ENCODE measurements around the gene ZNF611. TPM values are rescaled to one million over a fixed set of nuclear protein-coding genes. Genes with fewer than 3 reads are reported as not detected.

Gene ZNF611
- total RNA-seq, 1 experiment from 2014 or later = 25.9 TPM

- H3K9me3 ChIP-seq (ENCODE audit: low read length) = no peaks in the 10 kb centered on the region
- H4K20me1 ChIP-seq (ENCODE audit: insufficient read depth, low read depth, low read length) = no peaks in the 10 kb centered on the region
- no peak for DNase-seq
- peaks cover 68% of the 10 kb centered on the region for H3K36me3 ChIP-seq (ENCODE audit: insufficient read depth, low read length)
- no peak overlapping the region for H2AFZ ChIP-seq (ENCODE audit: low read length)
- H3K9me2 ChIP-seq (replicated peaks; ENCODE audit: insufficient read depth, low read length) = no peaks in the 10 kb centered on the region
- H3K79me2 ChIP-seq (ENCODE audit: low read length) = peaks cover 96% of the 10 kb centered on the region
- H3K4me2 ChIP-seq (ENCODE audit: low read depth, low read length, poor library complexity, severe bottlenecking) = no peak overlapping the region
- H3K9ac ChIP-seq (ENCODE audit: low read length) = no peak overlapping the region
- H3K4me1 ChIP-seq (ENCODE audit: low read length) = no peaks in the 10 kb centered on the region
- no peak overlapping the region for H3K27ac ChIP-seq (ENCODE audit: low read length)
- H3K4me3 ChIP-seq (ENCODE audit: low read length) = no peak overlapping the region
- H3K27me3 ChIP-seq (ENCODE audit: low read length) = no peaks in the 10 kb centered on the region
These were observed 68.3 kb downstream of the ZNF611 start for GRCh38 chr19:52666506-52666905.

- Histone ChIP-seq H3K36me3 (ENCODE audit: insufficient read depth, low read length) (peaks cover 69% of the 10 kb centered on the region), H3K27me3 (ENCODE audit: low read length) (no peaks in the 10 kb centered on the region), H3K79me2 (ENCODE audit: low read length) (peaks cover 95% of the 10 kb centered on the region), H2AFZ (ENCODE audit: low read length) (no peak overlapping the region), H3K9me3 (ENCODE audit: low read length) (no peaks in the 10 kb centered on the region), H3K9ac (ENCODE audit: low read length) (no peak overlapping the region), H3K27ac (ENCODE audit: low read length) (no peak overlapping the region), H3K4me1 (ENCODE audit: low read length) (no peaks in the 10 kb centered on the region), H3K9me2 (replicated peaks; ENCODE audit: insufficient read depth, low read length) (no peaks in the 10 kb centered on the region), H4K20me1 (ENCODE audit: insufficient read depth, low read depth, low read length) (no peaks in the 10 kb centered on the region), H3K4me3 (ENCODE audit: low read length) (no peak overlapping the region), H3K4me2 (ENCODE audit: low read depth, low read length, poor library complexity, severe bottlenecking) (no peak overlapping the region)
- no peak for DNase-seq
These were observed 69.3 kb downstream of the ZNF611 start for GRCh38 chr19:52665529-52665928.

GRCh38 chr19:52665027-52665426, 69.8 kb downstream of the ZNF611 start:
- no peak overlapping the region for H3K4me3 ChIP-seq (ENCODE audit: low read length)
- H3K27me3 ChIP-seq (ENCODE audit: low read length) = no peaks in the 10 kb centered on the region
- peaks cover 69% of the 10 kb centered on the region for H3K36me3 ChIP-seq (ENCODE audit: insufficient read depth, low read length)
- no peak overlapping the region for H3K27ac ChIP-seq (ENCODE audit: low read length)
- no peak overlapping the region for H2AFZ ChIP-seq (ENCODE audit: low read length)
- H3K9me2 ChIP-seq (replicated peaks; ENCODE audit: insufficient read depth, low read length) = no peaks in the 10 kb centered on the region
- no peak overlapping the region for H3K9ac ChIP-seq (ENCODE audit: low read length)
- peaks cover 95% of the 10 kb centered on the region for H3K79me2 ChIP-seq (ENCODE audit: low read length)
- H4K20me1 ChIP-seq (ENCODE audit: insufficient read depth, low read depth, low read length) = no peaks in the 10 kb centered on the region
- no peak overlapping the region for H3K4me2 ChIP-seq (ENCODE audit: low read depth, low read length, poor library complexity, severe bottlenecking)
- no peaks in the 10 kb centered on the region for H3K4me1 ChIP-seq (ENCODE audit: low read length)
- no peak for DNase-seq
- no peaks in the 10 kb centered on the region for H3K9me3 ChIP-seq (ENCODE audit: low read length)

GRCh38 chr19:52664461-52664860, 70.4 kb downstream of the ZNF611 start:
- no peaks in the 10 kb centered on the region for H3K27me3 ChIP-seq (ENCODE audit: low read length)
- H3K4me3 ChIP-seq (ENCODE audit: low read length) = no peak overlapping the region
- no peak overlapping the region for H3K9ac ChIP-seq (ENCODE audit: low read length)
- no peaks in the 10 kb centered on the region for H3K4me1 ChIP-seq (ENCODE audit: low read length)
- no peak overlapping the region for H3K4me2 ChIP-seq (ENCODE audit: low read depth, low read length, poor library complexity, severe bottlenecking)
- peaks cover 69% of the 10 kb centered on the region for H3K36me3 ChIP-seq (ENCODE audit: insufficient read depth, low read length)
- DNase-seq = no peak
- H3K9me3 ChIP-seq (ENCODE audit: low read length) = no peaks in the 10 kb centered on the region
- peaks cover 91% of the 10 kb centered on the region for H3K79me2 ChIP-seq (ENCODE audit: low read length)
- no peak overlapping the region for H2AFZ ChIP-seq (ENCODE audit: low read length)
- H4K20me1 ChIP-seq (ENCODE audit: insufficient read depth, low read depth, low read length) = no peaks in the 10 kb centered on the region
- H3K9me2 ChIP-seq (replicated peaks; ENCODE audit: insufficient read depth, low read length) = no peaks in the 10 kb centered on the region
- no peak overlapping the region for H3K27ac ChIP-seq (ENCODE audit: low read length)

GRCh38 chr19:52662631-52663030, 72.2 kb downstream of the ZNF611 start:
- H3K4me1 ChIP-seq (ENCODE audit: low read length) = no peaks in the 10 kb centered on the region
- no peaks in the 10 kb centered on the region for H4K20me1 ChIP-seq (ENCODE audit: insufficient read depth, low read depth, low read length)
- no peak overlapping the region for H2AFZ ChIP-seq (ENCODE audit: low read length)
- H3K4me2 ChIP-seq (ENCODE audit: low read depth, low read length, poor library complexity, severe bottlenecking) = no peak overlapping the region
- no peaks in the 10 kb centered on the region for H3K9me3 ChIP-seq (ENCODE audit: low read length)
- H3K4me3 ChIP-seq (ENCODE audit: low read length) = no peak overlapping the region
- DNase-seq = no peak
- H3K27ac ChIP-seq (ENCODE audit: low read length) = no peak overlapping the region
- peaks cover 88% of the 10 kb centered on the region for H3K79me2 ChIP-seq (ENCODE audit: low read length)
- peaks cover 78% of the 10 kb centered on the region for H3K36me3 ChIP-seq (ENCODE audit: insufficient read depth, low read length)
- no peaks in the 10 kb centered on the region for H3K9me2 ChIP-seq (replicated peaks; ENCODE audit: insufficient read depth, low read length)
- no peak overlapping the region for H3K9ac ChIP-seq (ENCODE audit: low read length)
- no peaks in the 10 kb centered on the region for H3K27me3 ChIP-seq (ENCODE audit: low read length)

- H3K79me2 ChIP-seq (ENCODE audit: low read length) = peaks cover 79% of the 10 kb centered on the region
- no peak for DNase-seq
- no peaks in the 10 kb centered on the region for H3K9me2 ChIP-seq (replicated peaks; ENCODE audit: insufficient read depth, low read length)
- H3K9ac ChIP-seq (ENCODE audit: low read length) = no peak overlapping the region
- H3K27me3 ChIP-seq (ENCODE audit: low read length) = no peaks in the 10 kb centered on the region
- H3K27ac ChIP-seq (ENCODE audit: low read length) = no peak overlapping the region
- H3K4me1 ChIP-seq (ENCODE audit: low read length) = no peaks in the 10 kb centered on the region
- H3K4me3 ChIP-seq (ENCODE audit: low read length) = no peak overlapping the region
- H3K36me3 ChIP-seq (ENCODE audit: insufficient read depth, low read length) = peaks cover 78% of the 10 kb centered on the region
- H4K20me1 ChIP-seq (ENCODE audit: insufficient read depth, low read depth, low read length) = no peaks in the 10 kb centered on the region
- H3K4me2 ChIP-seq (ENCODE audit: low read depth, low read length, poor library complexity, severe bottlenecking) = no peak overlapping the region
- H3K9me3 ChIP-seq (ENCODE audit: low read length) = no peaks in the 10 kb centered on the region
- H2AFZ ChIP-seq (ENCODE audit: low read length) = no peak overlapping the region
These were observed 73.9 kb downstream of the ZNF611 start for GRCh38 chr19:52660981-52661380.

GRCh38 chr19:52659013-52659412, 75.8 kb downstream of the ZNF611 start:
- Histone ChIP-seq H3K27me3 (ENCODE audit: low read length) (no peaks in the 10 kb centered on the region), H4K20me1 (ENCODE audit: insufficient read depth, low read depth, low read length) (no peaks in the 10 kb centered on the region), H2AFZ (ENCODE audit: low read length) (no peak overlapping the region), H3K4me3 (ENCODE audit: low read length) (no peak overlapping the region), H3K9ac (ENCODE audit: low read length) (no peak overlapping the region), H3K36me3 (ENCODE audit: insufficient read depth, low read length) (peaks cover 83% of the 10 kb centered on the region), H3K27ac (ENCODE audit: low read length) (no peak overlapping the region), H3K4me1 (ENCODE audit: low read length) (no peaks in the 10 kb centered on the region), H3K79me2 (ENCODE audit: low read length) (peaks cover 60% of the 10 kb centered on the region), H3K9me3 (ENCODE audit: low read length) (no peaks in the 10 kb centered on the region; the same call in 1 of the 2 replicates), H3K4me2 (ENCODE audit: low read depth, low read length, poor library complexity, severe bottlenecking) (no peak overlapping the region), H3K9me2 (replicated peaks; ENCODE audit: insufficient read depth, low read length) (no peaks in the 10 kb centered on the region)
- DNase-seq = no peak

GRCh38 chr19:52658595-52658994, 76.2 kb downstream of the ZNF611 start:
- Histone ChIP-seq H3K4me3 (ENCODE audit: low read length) (no peak overlapping the region), H3K27ac (ENCODE audit: low read length) (no peak overlapping the region), H3K4me1 (ENCODE audit: low read length) (no peaks in the 10 kb centered on the region), H3K4me2 (ENCODE audit: low read depth, low read length, poor library complexity, severe bottlenecking) (no peak overlapping the region), H3K9me2 (replicated peaks; ENCODE audit: insufficient read depth, low read length) (no peaks in the 10 kb centered on the region), H3K9me3 (ENCODE audit: low read length) (no peaks in the 10 kb centered on the region; the same call in 1 of the 2 replicates), H2AFZ (ENCODE audit: low read length) (no peak overlapping the region), H4K20me1 (ENCODE audit: insufficient read depth, low read depth, low read length) (no peaks in the 10 kb centered on the region), H3K9ac (ENCODE audit: low read length) (no peak overlapping the region), H3K27me3 (ENCODE audit: low read length) (no peaks in the 10 kb centered on the region), H3K79me2 (ENCODE audit: low read length) (peaks cover 57% of the 10 kb centered on the region), H3K36me3 (ENCODE audit: insufficient read depth, low read length) (peaks cover 88% of the 10 kb centered on the region)
- no peak for DNase-seq

- Histone ChIP-seq H3K4me2 (ENCODE audit: low read depth, low read length, poor library complexity, severe bottlenecking) (no peak overlapping the region), H3K36me3 (ENCODE audit: insufficient read depth, low read length) (peaks cover 96% of the 10 kb centered on the region), H4K20me1 (ENCODE audit: insufficient read depth, low read depth, low read length) (no peaks in the 10 kb centered on the region), H3K27me3 (ENCODE audit: low read length) (no peaks in the 10 kb centered on the region), H3K9me3 (ENCODE audit: low read length) (peaks cover 13% of the 10 kb centered on the region), H3K4me3 (ENCODE audit: low read length) (no peak overlapping the region), H3K9ac (ENCODE audit: low read length) (no peak overlapping the region), H3K9me2 (replicated peaks; ENCODE audit: insufficient read depth, low read length) (no peaks in the 10 kb centered on the region), H3K4me1 (ENCODE audit: low read length) (no peaks in the 10 kb centered on the region), H3K27ac (ENCODE audit: low read length) (no peak overlapping the region), H2AFZ (ENCODE audit: low read length) (no peak overlapping the region), H3K79me2 (ENCODE audit: low read length) (peaks cover 11% of the 10 kb centered on the region)
- DNase-seq = no peak
These were observed 81.7 kb downstream of the ZNF611 start for GRCh38 chr19:52653161-52653560.

All from Karpas-422 (cell line).